ENCODE data around the gene ALDH1A2.

DNA sequence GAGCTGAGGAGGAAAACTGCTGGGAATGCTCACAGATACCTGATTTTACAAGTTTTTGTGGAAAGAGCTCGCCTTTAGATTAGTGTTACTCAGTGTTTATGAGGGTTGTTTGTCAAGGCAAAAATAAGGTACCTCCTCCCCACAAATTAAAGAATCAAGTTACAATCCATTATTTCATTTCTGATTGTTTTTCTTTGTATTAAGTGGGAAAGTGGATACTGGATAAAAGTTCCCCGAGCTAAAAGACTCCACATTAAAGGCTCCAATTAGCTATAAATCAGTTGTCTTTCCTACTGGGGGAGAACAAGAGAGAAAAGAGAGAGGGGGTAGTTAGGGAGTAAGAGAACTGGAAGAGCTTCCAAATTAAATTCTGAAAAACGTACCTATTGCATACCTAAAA lies 1.9 kb downstream of the ALDH1A2 start:
- no peak for TF ChIP-seq YY1 (IDR thresholded peaks at IDR 0.05; ENCODE audit: insufficient read depth, insufficient read length)
- TF ChIP-seq ZNF274 (IDR thresholded peaks at IDR 0.05; ENCODE audit: low read depth, low read length): no peak
